Activated T-cell treated with anti-CD3 and anti-CD28 coated beads, Interleukin-2, amount 50 U/mL, for 24 hours (primary cell): ENCODE measurements around the gene ELF5.

ENCODE experiments used
- DNase-seq: peaks from one replicate; pipeline ENCODE4 v3.0.0-alpha.2; 2020
- H3K27ac Mint-ChIP-seq: 2 replicates; pipeline ENCODE4 v1.8.0; 2020; ENCODE audit warnings: mild to moderate bottlenecking, mixed read lengths
- H3K27me3 Mint-ChIP-seq: 2 replicates; pipeline ENCODE4 v1.8.0; 2020; ENCODE audit warnings: mixed read lengths
- H3K36me3 Mint-ChIP-seq: 2 replicates; pipeline ENCODE4 v1.8.0; 2020; ENCODE audit warnings: low read depth, mixed read lengths
- H3K4me1 Mint-ChIP-seq: 2 replicates; pipeline ENCODE4 v1.8.0; 2020; ENCODE audit warnings: low read depth, mixed read lengths
- H3K4me3 Mint-ChIP-seq: 2 replicates; pipeline ENCODE4 v1.8.0; 2020; ENCODE audit warnings: mild to moderate bottlenecking, moderate library complexity, mixed read lengths
- H3K9me3 Mint-ChIP-seq: 2 replicates; pipeline ENCODE4 v1.8.0; 2020; ENCODE audit warnings: mixed read lengths

The ELF5 gene

GRCh38 chr11:34464591-34465051 is 49.0 kb downstream of the ELF5 start:
- H3K9me3 Mint-ChIP-seq: peaks cover 14% of the 10 kb centered on the region
- DNase-seq: no peak
- H3K4me3 Mint-ChIP-seq: no peak overlapping the region
- H3K27me3 Mint-ChIP-seq: no peaks in the 10 kb centered on the region
- H3K4me1 Mint-ChIP-seq: peaks cover 6% of the 10 kb centered on the region
- peak overlapping the region; percentile 16 for H3K27ac Mint-ChIP-seq
- H3K36me3 Mint-ChIP-seq: peaks cover 81% of the 10 kb centered on the region

GRCh38 chr11:34461215-34461614 is 52.4 kb downstream of the ELF5 start:
- no peak for DNase-seq
- Mint-ChIP-seq H3K9me3 (peaks cover 8% of the 10 kb centered on the region), H3K27me3 (no peaks in the 10 kb centered on the region), H3K4me3 (no peak overlapping the region), H3K4me1 (peaks cover 6% of the 10 kb centered on the region), H3K27ac (no peak overlapping the region), H3K36me3 (peaks cover 83% of the 10 kb centered on the region)

GRCh38 chr11:34460278-34460677 is 53.3 kb downstream of the ELF5 start:
- peaks cover 83% of the 10 kb centered on the region for H3K36me3 Mint-ChIP-seq
- no peak for DNase-seq

DNA sequence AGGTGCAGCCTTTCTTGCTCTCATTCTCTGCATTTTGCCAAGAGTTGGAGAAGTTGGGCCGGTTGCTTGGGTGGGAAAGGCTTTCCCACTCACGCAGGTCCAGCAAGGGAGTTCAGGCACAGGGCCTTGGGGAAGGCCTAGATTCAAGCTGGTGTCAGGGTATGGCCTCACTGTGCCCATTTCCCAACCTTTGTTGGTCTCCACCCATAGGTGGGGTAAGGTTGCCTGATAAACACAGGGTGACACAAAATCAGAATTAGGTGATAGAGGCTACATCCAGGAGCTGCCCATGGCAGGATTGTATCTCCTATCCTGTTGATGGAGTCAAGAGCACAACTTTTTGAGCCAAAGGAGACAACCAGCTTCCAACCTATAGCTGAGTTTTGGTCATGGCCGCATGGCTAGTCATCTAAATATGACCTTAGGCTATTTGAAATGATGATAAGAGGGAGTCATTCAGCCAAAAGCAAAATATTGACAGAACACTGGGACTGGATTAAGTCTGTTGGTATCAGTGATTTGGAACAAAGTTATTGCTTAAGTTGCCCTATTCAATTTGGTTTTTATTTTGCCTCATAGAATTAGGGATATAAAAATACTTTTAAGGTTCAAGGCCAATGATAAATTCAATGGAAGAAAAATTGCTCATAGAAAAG is 54.0 kb downstream of the ELF5 start:
- Mint-ChIP-seq H3K9me3 (no peaks in the 10 kb centered on the region), H3K4me1 (peaks cover 4% of the 10 kb centered on the region), H3K27ac (no peak overlapping the region), H3K27me3 (no peaks in the 10 kb centered on the region), H3K4me3 (no peak overlapping the region), H3K36me3 (peaks cover 84% of the 10 kb centered on the region)
- DNase-seq: no peak

More at GRCh38 chr11:34460278-34460677, 53.3 kb downstream of the ELF5 start:
- H3K27me3 Mint-ChIP-seq: no peaks in the 10 kb centered on the region
- H3K4me1 Mint-ChIP-seq: peaks cover 6% of the 10 kb centered on the region
- no peak overlapping the region for H3K4me3 Mint-ChIP-seq
- H3K27ac Mint-ChIP-seq: no peak overlapping the region
- H3K9me3 Mint-ChIP-seq: no peaks in the 10 kb centered on the region

GRCh38 chr11:34458525-34458924 is 55.1 kb downstream of the ELF5 start:
- H3K36me3 Mint-ChIP-seq: peaks cover 83% of the 10 kb centered on the region
- DNase-seq: no peak
- no peak overlapping the region for H3K27ac Mint-ChIP-seq
- H3K4me1 Mint-ChIP-seq: no peaks in the 10 kb centered on the region
- no peaks in the 10 kb centered on the region for H3K9me3 Mint-ChIP-seq
- H3K27me3 Mint-ChIP-seq: no peaks in the 10 kb centered on the region
- H3K4me3 Mint-ChIP-seq: no peak overlapping the region

DNA sequence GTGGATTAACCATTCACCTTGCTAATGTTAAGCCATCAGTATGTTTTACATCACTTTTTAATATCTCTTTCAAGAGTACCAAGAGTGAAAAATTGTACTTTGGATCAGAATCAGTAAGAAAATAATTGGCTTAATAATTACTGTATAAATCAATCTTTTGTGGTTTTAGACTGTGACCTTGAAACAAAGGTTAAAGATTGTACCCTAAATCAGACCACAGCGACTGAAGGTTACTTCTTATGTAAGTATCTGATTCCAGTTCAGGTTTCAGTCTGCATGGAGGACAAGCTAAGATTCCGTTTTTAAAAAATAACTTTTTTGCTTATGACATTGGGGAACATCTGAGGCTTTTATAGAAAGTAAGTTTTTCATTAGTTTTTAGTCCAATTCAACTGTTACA is 56.0 kb downstream of the ELF5 start:
- DNase-seq: no peak
- Mint-ChIP-seq H3K27ac (no peak overlapping the region), H3K36me3 (peaks cover 82% of the 10 kb centered on the region), H3K4me3 (no peak overlapping the region), H3K27me3 (no peaks in the 10 kb centered on the region), H3K9me3 (no peaks in the 10 kb centered on the region), H3K4me1 (no peaks in the 10 kb centered on the region)

- Mint-ChIP-seq H3K27ac (no peak overlapping the region), H3K4me3 (no peak overlapping the region), H3K9me3 (no peaks in the 10 kb centered on the region), H3K4me1 (peaks cover 1% of the 10 kb centered on the region), H3K36me3 (peaks cover 88% of the 10 kb centered on the region), H3K27me3 (no peaks in the 10 kb centered on the region)
- no peak for DNase-seq
Observed at GRCh38 chr11:34454308-34455032, 59.1 kb downstream of the ELF5 start.

DNA sequence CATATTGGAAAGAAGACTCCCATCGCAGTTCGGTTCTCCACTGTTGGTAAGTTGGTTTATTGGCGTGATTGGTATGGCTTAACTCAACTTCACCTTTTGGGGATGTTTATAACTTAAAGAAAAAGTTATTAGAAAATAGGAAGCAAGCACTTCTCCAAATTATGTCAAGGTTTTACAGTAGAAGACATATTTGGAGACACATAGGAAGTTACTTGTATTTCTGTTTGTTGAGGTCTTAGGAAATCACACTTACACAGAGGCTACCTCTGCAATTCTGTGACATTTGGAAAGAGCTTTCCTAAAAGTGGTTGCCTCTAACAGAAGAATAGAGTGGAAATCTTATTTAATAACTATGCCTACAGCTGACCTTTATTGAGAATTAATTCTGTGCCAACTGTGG is 62.5 kb downstream of the ELF5 start:
- H3K27me3 Mint-ChIP-seq: no peaks in the 10 kb centered on the region
- no peak overlapping the region for H3K4me3 Mint-ChIP-seq
- peaks cover 62% of the 10 kb centered on the region for H3K36me3 Mint-ChIP-seq
- no peak for DNase-seq
- H3K9me3 Mint-ChIP-seq: no peaks in the 10 kb centered on the region
- H3K27ac Mint-ChIP-seq: no peak overlapping the region
- peaks cover 23% of the 10 kb centered on the region for H3K4me1 Mint-ChIP-seq

DNA sequence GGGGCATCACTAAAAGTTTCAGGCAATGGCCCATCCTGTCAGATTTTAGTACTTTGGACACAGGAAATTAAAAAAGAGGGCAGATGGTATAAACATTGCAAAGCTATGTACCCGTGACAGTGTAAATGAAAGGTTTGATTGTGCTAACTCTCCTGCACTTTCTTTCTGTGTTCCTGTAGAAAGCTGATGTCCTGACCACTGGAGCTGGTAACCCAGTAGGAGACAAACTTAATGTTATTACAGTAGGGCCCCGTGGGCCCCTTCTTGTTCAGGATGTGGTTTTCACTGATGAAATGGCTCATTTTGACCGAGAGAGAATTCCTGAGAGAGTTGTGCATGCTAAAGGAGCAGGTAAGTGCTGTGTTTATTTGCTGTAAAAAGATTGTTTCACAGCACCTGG is 64.6 kb downstream of the ELF5 start:
- H3K27me3 Mint-ChIP-seq: no peaks in the 10 kb centered on the region

GRCh38 chr11:34448223-34448994 is 65.2 kb downstream of the ELF5 start:
- DNase-seq: no peak
- H3K36me3 Mint-ChIP-seq: peaks cover 36% of the 10 kb centered on the region
- no peaks in the 10 kb centered on the region for H3K27me3 Mint-ChIP-seq
- no peak overlapping the region for H3K4me3 Mint-ChIP-seq
- peaks cover 39% of the 10 kb centered on the region for H3K4me1 Mint-ChIP-seq
- no peaks in the 10 kb centered on the region for H3K9me3 Mint-ChIP-seq
- peak overlapping the region; percentile 23 for H3K27ac Mint-ChIP-seq

More for the DNA sequence above, 64.6 kb downstream of the ELF5 start:
- no peak overlapping the region for H3K4me3 Mint-ChIP-seq
- H3K4me1 Mint-ChIP-seq: peaks cover 35% of the 10 kb centered on the region
- no peaks in the 10 kb centered on the region for H3K9me3 Mint-ChIP-seq
- H3K36me3 Mint-ChIP-seq: peaks cover 42% of the 10 kb centered on the region
- H3K27ac Mint-ChIP-seq: peak overlapping the region; percentile 23
- no peak for DNase-seq

DNA sequence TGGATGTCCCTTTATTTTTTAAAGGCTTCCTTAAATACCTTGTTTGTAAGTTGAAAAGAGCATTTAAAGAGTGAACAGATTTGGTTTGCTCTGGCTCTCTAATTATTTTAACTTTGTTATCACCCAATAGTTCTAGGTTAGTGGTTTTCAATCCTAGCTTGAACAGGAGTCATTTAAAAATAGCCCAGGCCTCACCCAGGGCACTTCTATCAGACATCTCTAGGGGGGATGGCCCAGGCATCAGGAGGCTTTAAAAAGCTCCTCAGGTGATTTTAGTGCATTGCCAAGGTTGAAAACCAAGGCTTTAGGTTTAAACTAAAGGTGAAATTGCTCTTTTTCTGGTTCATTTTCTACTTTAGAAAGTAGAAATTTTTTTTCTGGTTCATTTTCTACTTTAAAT is 66.5 kb downstream of the ELF5 start:
- Mint-ChIP-seq H3K9me3 (no peaks in the 10 kb centered on the region), H3K36me3 (peaks cover 24% of the 10 kb centered on the region), H3K27me3 (no peaks in the 10 kb centered on the region), H3K4me1 (peaks cover 46% of the 10 kb centered on the region), H3K4me3 (no peak overlapping the region), H3K27ac (no peak overlapping the region)
- DNase-seq: no peak

DNA sequence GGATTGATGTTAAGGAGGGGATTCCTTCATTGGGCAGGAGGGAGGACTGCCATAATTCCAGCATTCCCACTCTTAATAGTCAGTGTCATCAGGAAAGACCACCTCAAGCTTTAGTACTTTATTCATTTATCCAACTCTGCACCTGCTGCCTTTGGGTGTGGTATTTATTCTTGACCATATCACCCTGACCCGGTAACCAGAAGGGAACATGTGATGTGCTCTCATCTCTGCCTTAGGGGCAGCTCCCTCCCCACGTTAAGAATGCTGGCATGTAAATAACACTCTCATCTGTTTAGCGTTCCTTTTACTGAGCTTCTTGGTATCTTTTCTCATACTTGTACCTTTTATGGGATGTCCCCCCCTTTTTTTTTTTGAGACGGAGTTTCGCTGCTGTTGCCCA is 67.2 kb downstream of the ELF5 start:
- Mint-ChIP-seq H3K4me1 (peaks cover 46% of the 10 kb centered on the region), H3K27ac (no peak overlapping the region), H3K36me3 (peaks cover 18% of the 10 kb centered on the region), H3K27me3 (no peaks in the 10 kb centered on the region), H3K9me3 (no peaks in the 10 kb centered on the region), H3K4me3 (no peak overlapping the region)
- DNase-seq: no peak

- DNase-seq: no peak
- Mint-ChIP-seq H3K4me1 (peaks cover 48% of the 10 kb centered on the region), H3K27ac (no peak overlapping the region), H3K27me3 (no peaks in the 10 kb centered on the region), H3K4me3 (no peak overlapping the region), H3K36me3 (peaks cover 14% of the 10 kb centered on the region), H3K9me3 (no peaks in the 10 kb centered on the region)
Observed at GRCh38 chr11:34445956-34446355, 67.6 kb downstream of the ELF5 start.

GRCh38 chr11:34444428-34444827 is 69.2 kb downstream of the ELF5 start:
- H3K27me3 Mint-ChIP-seq: no peaks in the 10 kb centered on the region
- H3K9me3 Mint-ChIP-seq: no peaks in the 10 kb centered on the region
- H3K4me3 Mint-ChIP-seq: no peak overlapping the region
- H3K27ac Mint-ChIP-seq: no peak overlapping the region
- H3K36me3 Mint-ChIP-seq: peaks cover 2% of the 10 kb centered on the region
- no peak for DNase-seq
- H3K4me1 Mint-ChIP-seq: peaks cover 59% of the 10 kb centered on the region

GRCh38 chr11:34443136-34443535 is 70.5 kb downstream of the ELF5 start:
- Mint-ChIP-seq H3K27me3 (no peaks in the 10 kb centered on the region), H3K36me3 (peaks cover 6% of the 10 kb centered on the region), H3K9me3 (no peaks in the 10 kb centered on the region), H3K27ac (no peak overlapping the region), H3K4me1 (peaks cover 52% of the 10 kb centered on the region), H3K4me3 (no peak overlapping the region)
- no peak for DNase-seq
